Measurements from ENCODE around the gene DDAH1.

GRCh38 chr1:85357817-85358216 lies 107.1 kb downstream of the DDAH1 start:
- TF ChIP-seq CTCF (IDR thresholded peaks at IDR 0.05): no peak
- no peak for TF ChIP-seq POLR2A (IDR thresholded peaks at IDR 0.05)

All from body of pancreas (tissue), 4 donors.